Epithelial cell of proximal tubule (primary cell): ENCODE data around the gene TUBB1. TPM values are rescaled to one million over a fixed set of nuclear protein-coding genes. Genes with fewer than 3 reads are reported as not detected.

Experiments
- DNase-seq: peaks from one replicate; pipeline ENCODE4 v3.0.0-alpha.2; 2011; ENCODE audit warnings: low read depth
- H3K4me3 ChIP-seq: 2 replicates; pipeline ENCODE4 v1.5.1; 2011; ENCODE audit warnings: low read depth, mild to moderate bottlenecking, low read length
- total RNA-seq: library from RNA; depleted of rRNA; stranded (reverse); fragments of >200 nt; gene quantifications from 2 replicates; pipeline ENCODE4 v1.2.3, GENCODE V29; 2015
- TF ChIP-seq, protein P1 (sequence below): conservative IDR thresholded peaks from 2 replicates; pipeline ENCODE4 v1.5.1; 2012; ENCODE audit warnings: low read depth, mild to moderate bottlenecking, low read length

Gene TUBB1
- total RNA-seq, 1 donor from 2014 or later = not detected

DNA sequence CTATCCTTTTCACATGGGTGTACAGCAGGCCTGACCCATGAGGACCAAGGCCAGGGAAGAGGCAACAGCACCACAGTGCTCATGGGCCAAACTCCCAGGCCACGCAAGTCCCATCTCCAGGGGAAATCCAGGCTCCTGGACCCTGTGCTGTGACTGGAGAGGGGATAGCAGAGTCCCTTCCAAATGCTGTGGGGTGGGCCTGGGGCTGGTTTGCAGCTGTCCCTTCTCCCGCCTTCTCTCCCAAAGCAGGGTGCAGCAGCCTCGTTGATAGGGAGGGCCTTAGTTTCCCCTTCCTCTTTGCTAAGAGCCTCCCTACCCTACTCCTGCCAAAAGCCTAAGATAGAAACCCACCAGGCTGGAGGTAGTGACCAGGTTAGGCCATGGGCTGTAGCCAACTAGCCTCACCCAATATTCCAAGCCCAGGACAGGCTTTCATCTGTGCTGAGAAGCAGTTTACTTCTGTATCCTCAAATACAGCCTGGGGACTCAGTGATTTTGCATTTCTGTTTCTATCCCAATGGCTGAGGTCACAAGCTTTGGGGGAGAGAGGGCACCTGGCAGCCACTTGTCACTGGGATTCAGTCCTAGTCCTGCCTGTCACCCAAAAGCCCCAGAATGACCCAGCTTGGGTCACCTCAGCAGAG is 13.6 kb upstream of the TUBB1 start:
- peak overlapping the region; percentile 85 for H3K4me3 ChIP-seq
- TF ChIP-seq, protein P1, sequence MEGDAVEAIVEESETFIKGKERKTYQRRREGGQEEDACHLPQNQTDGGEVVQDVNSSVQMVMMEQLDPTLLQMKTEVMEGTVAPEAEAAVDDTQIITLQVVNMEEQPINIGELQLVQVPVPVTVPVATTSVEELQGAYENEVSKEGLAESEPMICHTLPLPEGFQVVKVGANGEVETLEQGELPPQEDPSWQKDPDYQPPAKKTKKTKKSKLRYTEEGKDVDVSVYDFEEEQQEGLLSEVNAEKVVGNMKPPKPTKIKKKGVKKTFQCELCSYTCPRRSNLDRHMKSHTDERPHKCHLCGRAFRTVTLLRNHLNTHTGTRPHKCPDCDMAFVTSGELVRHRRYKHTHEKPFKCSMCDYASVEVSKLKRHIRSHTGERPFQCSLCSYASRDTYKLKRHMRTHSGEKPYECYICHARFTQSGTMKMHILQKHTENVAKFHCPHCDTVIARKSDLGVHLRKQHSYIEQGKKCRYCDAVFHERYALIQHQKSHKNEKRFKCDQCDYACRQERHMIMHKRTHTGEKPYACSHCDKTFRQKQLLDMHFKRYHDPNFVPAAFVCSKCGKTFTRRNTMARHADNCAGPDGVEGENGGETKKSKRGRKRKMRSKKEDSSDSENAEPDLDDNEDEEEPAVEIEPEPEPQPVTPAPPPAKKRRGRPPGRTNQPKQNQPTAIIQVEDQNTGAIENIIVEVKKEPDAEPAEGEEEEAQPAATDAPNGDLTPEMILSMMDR = no peak
- DNase-seq = no peak

DNA sequence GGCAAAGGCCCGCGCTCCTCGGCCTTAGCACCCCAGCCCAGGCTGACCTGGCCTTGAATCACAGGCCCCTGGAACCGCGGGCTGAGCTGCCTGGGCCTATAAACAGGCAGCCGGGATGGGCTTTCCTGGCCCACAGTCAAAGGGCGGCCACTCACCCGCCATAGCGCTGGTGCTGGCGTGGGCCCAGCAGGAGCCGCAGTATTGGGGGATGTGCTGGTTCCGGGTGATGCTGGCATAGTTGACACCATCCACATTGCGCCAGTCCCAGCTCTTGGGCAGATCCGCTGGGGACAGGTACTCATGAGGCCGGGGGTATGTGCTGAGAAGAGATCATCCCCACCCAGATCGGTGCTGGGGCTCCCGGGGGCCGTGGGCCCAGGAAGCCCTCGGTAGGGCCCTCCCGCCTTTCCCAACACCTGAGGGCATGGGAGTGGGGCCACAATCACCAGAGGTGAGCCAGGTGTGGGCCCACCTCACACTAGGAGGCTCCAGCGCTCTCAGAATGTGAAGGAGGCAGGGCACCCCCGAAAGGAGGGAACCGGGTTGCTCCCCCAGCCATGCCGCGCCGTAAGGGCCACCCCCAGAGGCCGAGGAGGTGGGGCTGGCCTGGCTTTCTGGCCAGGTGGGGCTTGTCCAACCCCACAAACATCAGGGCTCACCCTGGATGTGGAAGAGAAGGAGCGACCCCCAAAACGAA is 12.9 kb upstream of the TUBB1 start:
- no peak for DNase-seq
- peak overlapping the region; percentile 85 for H3K4me3 ChIP-seq
- TF ChIP-seq, protein P1 = no peak

DNA sequence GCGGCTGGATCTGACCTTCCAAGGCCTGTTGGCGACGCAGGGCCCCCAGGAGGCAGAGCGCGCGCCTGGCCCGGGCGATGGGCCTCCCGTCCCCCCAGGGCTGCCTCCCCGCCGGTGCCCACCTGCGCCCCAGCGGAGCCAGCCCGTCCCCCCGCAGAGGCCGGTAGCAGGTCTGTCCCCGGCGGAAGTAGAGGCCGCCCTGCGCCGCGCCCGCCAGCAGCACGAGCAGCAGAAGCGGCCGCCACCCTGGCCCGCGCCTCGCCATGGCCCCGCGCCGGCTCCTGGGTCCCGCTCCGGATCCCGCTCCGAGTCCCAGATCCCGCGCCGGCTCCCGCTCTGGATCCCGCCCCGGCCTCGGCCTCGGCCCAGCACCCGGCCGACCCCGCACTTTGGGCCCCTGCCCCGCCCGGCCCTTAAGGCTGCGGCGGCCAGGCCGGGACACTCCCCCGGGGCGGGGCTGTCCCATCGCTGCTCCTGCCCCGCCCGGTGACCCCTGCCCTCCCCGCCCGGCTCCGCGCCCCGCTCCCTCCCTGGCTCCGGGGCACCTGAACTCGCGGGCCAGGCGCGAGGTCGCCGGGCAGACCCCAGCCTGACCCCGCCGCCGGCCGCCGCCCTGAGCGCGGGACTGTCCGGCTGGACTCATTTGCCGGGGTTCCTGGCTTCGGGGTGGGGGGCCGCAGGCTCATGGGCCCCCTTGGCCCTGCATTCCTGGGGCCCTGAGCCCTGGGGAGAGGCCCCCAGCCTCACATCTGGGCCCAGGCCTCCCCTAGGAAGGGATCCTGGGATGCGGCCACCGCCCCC is 12.2 kb upstream of the TUBB1 start, which contains the start of gene CTSZ:
CTSZ (minus strand) TSS at position 391 of the 801 bp plus-strand sequence; CDS start at position 265, 126 bp downstream.
- H3K4me3 ChIP-seq = peak within 1 kb of the TSS; percentile 85
- no peak for DNase-seq
- TF ChIP-seq, protein P1 = no peak

DNA sequence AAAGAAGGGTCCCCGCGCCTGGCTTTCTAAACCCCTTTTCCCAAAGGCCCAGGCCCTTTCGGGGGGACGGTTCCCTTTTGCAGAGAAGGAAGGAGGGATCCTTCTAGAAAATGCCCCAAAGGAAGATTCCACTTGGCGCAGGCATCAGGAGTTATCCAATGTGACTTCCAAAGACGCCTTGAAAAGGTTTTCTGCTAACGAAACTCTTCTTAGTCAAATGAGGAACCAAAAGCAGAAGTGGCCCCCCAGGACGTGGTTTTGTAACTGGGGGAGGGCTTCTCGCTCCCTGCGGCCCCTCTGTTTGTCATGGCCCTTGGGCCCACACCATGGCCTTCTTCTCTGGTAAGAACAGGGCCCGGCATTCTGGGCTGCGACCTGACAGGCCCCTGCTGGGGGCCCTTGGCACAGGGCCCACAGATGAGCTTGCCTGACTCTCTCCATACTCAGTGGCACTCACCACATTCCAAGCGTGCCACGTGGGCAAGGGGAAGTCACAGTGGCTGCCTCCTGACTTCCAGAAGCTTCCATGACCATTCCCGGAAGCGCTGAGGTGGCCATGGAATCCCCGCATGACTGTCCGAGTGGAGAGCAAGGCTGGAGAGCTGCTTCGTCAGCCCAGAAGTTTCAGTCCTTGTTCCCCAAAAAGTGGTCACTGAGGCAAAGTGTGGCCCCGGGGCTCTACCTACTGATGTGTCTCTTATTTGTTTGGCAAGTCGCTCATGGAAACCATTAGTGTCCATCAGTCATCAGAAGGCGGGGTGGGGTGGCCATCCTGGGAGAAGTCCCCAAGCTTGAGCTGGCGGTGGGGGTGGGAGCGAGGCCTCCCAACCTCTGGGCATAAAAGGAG is 11.3 kb upstream of the TUBB1 start:
- TF ChIP-seq, protein P1 = no peak

DNA sequence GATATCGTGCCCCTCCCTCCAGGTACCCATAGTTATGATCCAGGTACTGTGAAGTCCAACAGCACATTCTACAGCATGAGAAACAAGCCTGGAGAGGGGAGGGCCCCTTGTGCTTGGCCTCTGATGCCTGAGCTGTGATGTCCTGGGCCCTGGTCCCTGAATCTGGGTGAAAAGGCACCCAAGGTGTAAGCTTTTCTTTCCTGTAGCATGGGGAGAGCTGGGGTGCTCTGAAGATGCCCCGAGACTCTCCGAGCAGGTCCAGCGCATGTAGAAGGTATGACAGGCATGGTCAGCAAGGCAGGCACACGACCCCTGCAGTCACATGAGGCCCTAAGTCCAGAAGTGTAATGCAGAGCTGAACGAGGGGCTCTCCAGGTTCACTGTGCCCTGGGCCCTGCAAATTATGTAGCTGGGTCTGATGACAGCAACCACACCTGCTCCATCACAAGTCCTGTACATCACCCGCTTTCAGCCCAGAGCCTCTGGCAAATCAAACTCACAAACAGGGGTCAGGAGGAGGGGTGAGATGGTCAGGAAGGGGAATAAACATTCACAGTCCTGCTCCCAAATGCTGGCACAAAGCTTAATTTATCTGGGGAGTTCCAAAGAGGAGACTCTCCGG is 10.4 kb upstream of the TUBB1 start:
- H3K4me3 ChIP-seq = no peak overlapping the region
- TF ChIP-seq, protein P1 = no peak
- DNase-seq = no peak

More for the DNA sequence above, 11.3 kb upstream of the TUBB1 start:
- peak overlapping the region; percentile 85 for H3K4me3 ChIP-seq
- DNase-seq = peak; percentile 42
